Gastroesophageal sphincter (tissue), 4 donors: Measurements from ENCODE around the gene KIF3A. TPM values are rescaled to one million over a fixed set of nuclear protein-coding genes. Genes with fewer than 3 reads are reported as not detected.

ENCODE experiments used
- ATAC-seq: fragments of 150-250 bp; one replicate; pipeline ENCODE4 v1.9.1; 2016; ENCODE audit warnings: mild to moderate bottlenecking, moderate library complexity
- H3K27ac ChIP-seq, 4 donors: fragments of 200-600 bp; sonication (generic) in 3 of 4; 1 replicate in 3 of 4; 2 replicates in 1 of 4; pipeline ENCODE4 v1.5.1; 2016 to 2019
- H3K27me3 ChIP-seq: fragments of 200-600 bp; sonication (generic); one replicate; pipeline ENCODE4 v1.5.1; 2019
- H3K36me3 ChIP-seq, 2 donors: fragments of 200-600 bp; sonication (generic); one replicate each; pipeline ENCODE4 v1.5.1; 2019; ENCODE audit warnings: control low read depth in 1 of 2
- H3K4me1 ChIP-seq, 3 donors: fragments of 200-600 bp; sonication (generic); 1 replicate in 2 of 3; 2 replicates in 1 of 3; pipeline ENCODE4 v1.5.1; 2016 to 2019; ENCODE audit warnings: control low read depth in 2 of 3
- H3K4me3 ChIP-seq, 2 donors: fragments of 200-600 bp; sonication (generic); one replicate each; pipeline ENCODE4 v1.5.1; 2019; ENCODE audit warnings: mild to moderate bottlenecking in 1 of 2, moderate library complexity in 1 of 2
- H3K9me3 ChIP-seq, 3 donors: fragments of 200-600 bp; sonication (generic); one replicate each; pipeline ENCODE4 v1.5.1; 2017 to 2019; ENCODE audit warnings: control low read depth in 2 of 3
- CTCF ChIP-seq, 4 experiments: fragments of 200-600 bp in 2 of 4; fragments of 450-650 bp in 2 of 4; sonication (generic) in 1 of 4; IDR thresholded peaks; one replicate each; pipeline ENCODE4 v1.5.1; 2017 to 2019; ENCODE audit warnings: antibody characterized with exemption in 4 of 4, mild to moderate bottlenecking in 2 of 4, moderate library complexity in 2 of 4
- EP300 ChIP-seq: sonication (generic); formaldehyde crosslinking; IDR thresholded peaks from one replicate; pipeline ENCODE4 v1.6.1; 2017; ENCODE audit warnings: antibody characterized with exemption, mild to moderate bottlenecking
- POLR2A ChIP-seq, 2 donors: fragments of 450-650 bp; IDR thresholded peaks; one replicate each; pipeline ENCODE4 v1.6.1; 2017; ENCODE audit warnings: antibody characterized with exemption in 2 of 2, mild to moderate bottlenecking in 2 of 2, moderate library complexity in 1 of 2
- POLR2AphosphoS5 ChIP-seq: sonication (generic); formaldehyde crosslinking; IDR thresholded peaks from one replicate; pipeline ENCODE4 v1.6.1; 2017; ENCODE audit warnings: antibody characterized with exemption
- WGBS, 2 donors: methylation state at CpG; one replicate each; pipeline ENCODE4 v1.1.5; 2018; ENCODE audit warnings: low coverage in 1 of 2; 5-methylcytosine and 5-hydroxymethylcytosine counted together
- total RNA-seq, 4 donors: library from RNA; depleted of rRNA; stranded (reverse); fragments of >200 nt; gene quantifications; one replicate each; pipeline ENCODE4 v1.1.0, GENCODE V29; 2016

The KIF3A gene
- total RNA-seq, 4 donors from 2014 or later, result 5.9 to 12.5 (median 7.7) TPM

GRCh38 chr5:132782101-132782500, 44.8 kb upstream of the KIF3A start:
- no peak for ATAC-seq
- Histone ChIP-seq H3K27ac (no peak overlapping the region), H3K4me3 (no peak overlapping the region), H3K9me3 (no peaks in the 10 kb centered on the region), H3K27me3 (no peaks in the 10 kb centered on the region), H3K36me3 (no peaks in the 10 kb centered on the region), H3K4me1 (peaks cover 0 to 26% (median 0%) of the 10 kb centered on the region in 3 donors)
- WGBS, 2 donors, result 70 to 83% methylated on average over 1 to 2 of the region's 4 CpGs
- TF ChIP-seq POLR2AphosphoS5 (no peak), EP300 (no peak), CTCF (IDR thresholded peaks at IDR 0.05) (no peak), POLR2A (IDR thresholded peaks at IDR 0.05) (no peak)

GRCh38 chr5:132781029-132781428, 43.7 kb upstream of the KIF3A start:
- H3K9me3 ChIP-seq, result no peaks in the 10 kb centered on the region
- H3K36me3 ChIP-seq, result no peaks in the 10 kb centered on the region
- ATAC-seq, result no peak
- H3K27ac ChIP-seq, result no peak overlapping the region
- H3K27me3 ChIP-seq, result no peaks in the 10 kb centered on the region
- 88 to 95% methylated on average over 4 of the region's 4 CpGs for WGBS, 2 donors
- H3K4me1 ChIP-seq, result peaks cover 0 to 33% (median 0%) of the 10 kb centered on the region in 3 donors
- TF ChIP-seq EP300 (no peak), POLR2AphosphoS5 (no peak), CTCF (IDR thresholded peaks at IDR 0.05) (no peak), POLR2A (IDR thresholded peaks at IDR 0.05) (no peak)
- no peak overlapping the region for H3K4me3 ChIP-seq

- Histone ChIP-seq H3K36me3 (no peaks in the 10 kb centered on the region), H3K4me3 (no peak overlapping the region), H3K27ac (no peak overlapping the region), H3K27me3 (no peaks in the 10 kb centered on the region), H3K4me1 (peaks cover 0 to 33% (median 0%) of the 10 kb centered on the region in 3 donors), H3K9me3 (no peaks in the 10 kb centered on the region)
- no peak for TF ChIP-seq EP300
- TF ChIP-seq POLR2A (IDR thresholded peaks at IDR 0.05), result no peak
- ATAC-seq, result no peak
- 100% methylated on average over 1 of the region's 1 CpG for WGBS, 2 donors
These were observed 43.2 kb upstream of the KIF3A start for GRCh38 chr5:132780577-132780976.

GRCh38 chr5:132779961-132780360, 42.6 kb upstream of the KIF3A start:
- Histone ChIP-seq H3K4me3 (no peak overlapping the region), H3K27me3 (no peaks in the 10 kb centered on the region), H3K9me3 (no peaks in the 10 kb centered on the region), H3K27ac (no peak overlapping the region), H3K4me1 (peaks cover 0 to 34% (median 4%) of the 10 kb centered on the region in 3 donors), H3K36me3 (no peaks in the 10 kb centered on the region)
- no peak for ATAC-seq
- TF ChIP-seq CTCF (IDR thresholded peaks at IDR 0.05), result no peak
- no peak for TF ChIP-seq POLR2A (IDR thresholded peaks at IDR 0.05)
- no peak for TF ChIP-seq EP300
- TF ChIP-seq POLR2AphosphoS5, result no peak
- WGBS, 2 donors, result 73 to 90% methylated on average over 2 to 3 of the region's 3 CpGs

- H3K27ac ChIP-seq, result no peak overlapping the region
- TF ChIP-seq CTCF (IDR thresholded peaks at IDR 0.05), result no peak
- no peak for ATAC-seq
- no peaks in the 10 kb centered on the region for H3K27me3 ChIP-seq
- H3K9me3 ChIP-seq, result no peaks in the 10 kb centered on the region
- no peaks in the 10 kb centered on the region for H3K36me3 ChIP-seq
- H3K4me1 ChIP-seq, result peaks cover 0 to 45% (median 9%) of the 10 kb centered on the region in 3 donors
- no peak overlapping the region for H3K4me3 ChIP-seq
- WGBS, 2 donors, result 86 to 93% methylated on average over 5 of the region's 5 CpGs
These were observed 41.5 kb upstream of the KIF3A start for GRCh38 chr5:132778856-132779255.
